ENCODE measurements around the gene DLGAP3.

Gene DLGAP3

DNA sequence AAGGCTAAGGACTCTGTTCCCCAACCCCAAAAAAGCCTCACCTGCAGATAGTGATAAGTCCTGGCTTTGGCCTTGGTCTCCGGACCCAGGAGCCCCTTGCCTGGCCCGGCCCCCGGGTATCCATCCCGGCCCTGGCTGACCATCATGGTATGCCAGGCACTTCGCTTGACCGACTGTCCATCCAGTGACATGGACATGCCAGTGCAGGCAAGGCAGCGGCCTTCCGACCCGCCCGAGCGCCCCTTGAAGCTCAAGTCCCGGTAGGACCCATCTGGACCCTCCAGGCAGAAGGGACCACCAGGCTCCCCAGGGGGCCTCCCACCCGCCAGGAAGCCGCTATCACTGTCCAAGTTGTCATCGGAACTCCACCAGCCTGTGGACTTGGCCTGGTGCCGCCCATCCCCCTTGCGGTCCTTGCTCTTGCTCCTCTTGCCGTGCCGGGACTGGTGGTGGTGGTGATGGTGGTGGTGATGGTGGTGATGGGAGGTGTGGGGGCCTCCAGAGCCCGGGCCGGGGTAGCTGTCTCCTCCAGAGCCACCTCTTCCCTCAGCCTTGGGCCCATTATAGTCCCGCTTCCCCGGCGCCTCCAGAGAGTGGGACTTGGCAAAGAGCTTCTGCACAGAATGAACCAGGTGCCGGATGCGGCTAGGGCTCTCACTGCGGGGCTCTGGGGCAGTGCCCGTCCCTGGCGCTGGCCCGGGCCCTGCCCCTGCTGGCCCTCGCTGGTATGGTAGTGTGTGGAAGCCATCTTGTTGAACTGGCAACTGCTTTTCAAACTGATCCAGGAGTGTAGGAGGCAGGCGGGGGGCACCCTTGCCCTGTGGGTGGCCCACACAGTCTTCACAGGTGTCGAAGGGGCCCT, 25.0 kb downstream of the DLGAP3 start:
- no peak for DNase-seq (ENCODE audit: low read depth in 2 of 2)

DNA sequence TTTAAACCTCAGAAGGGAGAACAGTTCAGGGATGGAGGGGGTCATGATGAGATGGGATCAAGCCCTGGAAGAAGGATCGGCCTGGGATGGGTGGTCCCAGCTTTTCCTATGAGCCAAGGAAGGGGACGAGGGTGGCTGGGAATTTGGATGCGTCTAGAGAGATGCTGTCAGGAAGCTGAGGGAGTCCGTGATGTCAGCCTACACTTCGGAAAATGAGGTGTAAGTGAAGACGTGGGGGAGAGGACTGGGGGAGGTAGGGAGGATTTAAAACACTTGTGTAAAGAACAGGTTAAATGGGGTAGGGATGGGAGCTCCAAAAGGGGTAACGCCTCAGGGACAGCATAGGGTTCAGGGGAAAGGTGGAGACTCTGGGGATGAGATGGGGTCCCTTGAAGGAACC, 27.5 kb downstream of the DLGAP3 start:
- no peak for DNase-seq (ENCODE audit: low read depth in 2 of 2)

DNA sequence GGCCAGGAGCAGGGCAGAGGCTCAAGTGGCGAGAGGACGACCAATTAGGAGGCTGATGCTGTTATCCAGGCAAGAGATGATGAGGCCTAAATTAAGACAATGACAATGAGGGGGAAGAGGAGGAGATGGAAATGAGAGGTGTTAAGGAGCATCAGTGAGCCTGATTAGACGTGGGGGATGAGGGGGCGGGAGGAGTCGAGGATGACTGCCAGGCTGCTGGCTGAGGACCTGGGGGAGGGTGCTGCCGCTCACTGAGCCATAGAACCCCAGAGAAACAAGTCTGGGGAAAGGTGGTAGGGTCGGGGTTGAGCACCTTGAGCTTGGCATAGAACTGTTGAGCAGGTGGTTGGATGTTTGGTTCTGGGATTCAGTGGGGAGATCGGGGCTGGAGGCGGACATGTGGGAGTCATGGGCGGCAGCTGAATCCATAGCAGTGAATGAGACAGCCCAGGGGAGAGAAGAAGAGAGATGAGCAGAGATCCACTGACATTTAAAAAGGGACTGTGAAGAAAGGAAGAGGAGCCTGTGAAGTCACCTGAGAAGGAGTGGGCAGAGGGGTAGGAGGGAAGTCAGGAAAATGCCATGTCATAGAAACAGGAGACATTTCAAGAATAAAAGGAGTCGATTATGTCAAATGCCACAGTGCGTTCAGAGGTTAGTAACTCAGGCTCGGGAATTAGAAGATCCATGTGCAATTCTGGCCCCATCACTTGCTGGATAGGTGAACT, 28.5 kb downstream of the DLGAP3 start:
- no peak for DNase-seq (ENCODE audit: low read depth in 2 of 2)

DNA sequence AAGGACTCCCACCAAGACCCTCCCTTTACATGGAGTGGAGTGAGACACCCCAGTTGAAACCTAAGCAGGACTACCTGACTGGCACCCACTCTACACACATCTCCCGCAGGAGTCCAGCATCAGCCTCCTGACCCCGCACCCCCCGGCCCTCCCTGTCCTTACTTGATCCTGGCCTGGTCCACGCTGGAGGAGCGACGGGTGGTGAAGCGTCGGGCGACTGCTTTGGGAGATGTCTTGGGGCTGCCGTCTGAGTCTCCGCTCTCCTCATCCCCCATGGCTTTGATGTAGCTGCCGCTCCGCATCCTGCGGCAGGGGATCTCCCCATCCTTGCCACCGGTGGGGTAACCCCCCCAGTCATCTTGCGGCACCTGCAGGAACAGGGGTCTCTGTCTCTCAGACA, 29.5 kb downstream of the DLGAP3 start:
- no peak for DNase-seq (ENCODE audit: low read depth in 2 of 2)

DNA sequence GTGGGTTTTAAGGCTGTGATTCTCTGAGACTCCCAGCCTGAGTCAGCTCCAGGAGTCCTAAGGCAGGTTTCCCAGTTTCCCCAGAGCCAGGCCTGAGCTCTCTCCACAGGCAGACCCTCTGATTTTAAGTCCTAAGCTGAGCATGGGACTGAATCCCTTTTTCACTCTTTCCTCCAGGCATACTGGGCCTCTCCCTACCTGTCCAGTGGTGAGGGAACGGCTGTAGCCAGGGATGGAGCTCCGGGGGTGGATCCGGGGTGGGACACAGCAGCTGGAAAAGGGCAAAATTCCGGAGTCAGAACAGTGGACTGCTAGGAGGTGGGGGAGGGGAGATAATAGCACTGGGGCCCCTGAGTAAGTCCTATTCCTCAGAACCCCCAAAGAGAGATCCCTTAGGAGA, 30.0 kb downstream of the DLGAP3 start:
- DNase-seq (ENCODE audit: low read depth in 2 of 2) = no peak

DNA sequence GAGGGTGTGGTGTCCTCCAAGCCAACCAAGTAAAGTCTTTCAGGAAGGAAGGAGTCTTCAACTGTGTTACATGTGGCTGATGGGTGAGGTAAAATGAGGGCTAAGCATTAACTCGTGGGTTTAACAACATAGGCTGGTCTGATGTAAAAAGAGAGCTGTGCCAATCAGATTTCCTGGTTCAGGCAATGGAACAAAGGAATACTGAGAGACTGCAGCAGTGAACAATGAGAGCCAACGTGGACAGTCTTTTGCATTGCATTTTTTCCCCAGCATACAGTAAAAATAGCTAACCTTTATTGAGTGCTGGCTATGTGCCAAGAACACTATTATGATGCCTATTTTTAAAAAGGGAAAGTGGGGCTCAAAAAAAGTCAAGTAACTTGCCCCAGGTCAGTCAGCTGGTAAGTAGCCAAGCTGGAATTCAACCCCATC, 31.1 kb downstream of the DLGAP3 start:
- no peak for DNase-seq (ENCODE audit: low read depth in 2 of 2)

DNA sequence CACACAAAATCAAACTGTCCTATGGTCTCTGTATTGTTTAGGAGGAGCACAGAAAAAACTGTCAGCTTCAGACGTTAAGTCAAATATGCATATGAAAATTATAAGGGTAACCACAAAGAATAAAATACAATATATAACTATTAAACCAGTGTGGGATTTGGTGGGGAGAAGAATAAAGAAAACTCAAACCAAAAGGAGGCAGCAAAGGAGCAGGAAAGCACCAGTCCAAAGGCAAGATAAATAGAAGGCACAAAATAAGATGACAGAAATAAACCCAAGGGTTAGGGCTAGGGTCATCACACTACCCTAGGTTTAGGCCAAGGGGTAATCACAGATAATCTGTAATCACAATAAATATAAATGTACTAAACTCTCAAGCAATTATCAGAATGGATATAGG, 32.8 kb downstream of the DLGAP3 start:
- DNase-seq (ENCODE audit: low read depth in 2 of 2) = no peak

DNA sequence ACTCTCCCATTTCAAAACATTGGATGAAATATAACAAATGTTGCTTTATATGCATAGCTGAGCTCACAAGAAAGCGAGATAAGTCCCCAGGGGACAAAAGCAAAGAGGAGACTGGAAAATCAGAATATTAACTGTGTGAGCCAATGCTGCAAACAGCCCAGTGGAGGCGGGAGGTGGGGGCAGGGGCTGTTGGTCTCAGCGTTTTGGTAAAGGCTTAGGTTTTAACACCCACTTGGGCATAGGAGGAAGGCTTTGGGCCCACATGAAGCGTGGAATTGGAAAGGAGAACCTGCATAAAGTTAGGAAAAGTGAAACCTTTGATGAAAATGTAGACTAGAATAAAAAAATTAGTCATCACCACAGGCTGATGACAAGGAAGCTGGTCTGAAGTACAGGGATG, 39.7 kb downstream of the DLGAP3 start:
- DNase-seq (ENCODE audit: low read depth in 2 of 2) = no peak

DNA sequence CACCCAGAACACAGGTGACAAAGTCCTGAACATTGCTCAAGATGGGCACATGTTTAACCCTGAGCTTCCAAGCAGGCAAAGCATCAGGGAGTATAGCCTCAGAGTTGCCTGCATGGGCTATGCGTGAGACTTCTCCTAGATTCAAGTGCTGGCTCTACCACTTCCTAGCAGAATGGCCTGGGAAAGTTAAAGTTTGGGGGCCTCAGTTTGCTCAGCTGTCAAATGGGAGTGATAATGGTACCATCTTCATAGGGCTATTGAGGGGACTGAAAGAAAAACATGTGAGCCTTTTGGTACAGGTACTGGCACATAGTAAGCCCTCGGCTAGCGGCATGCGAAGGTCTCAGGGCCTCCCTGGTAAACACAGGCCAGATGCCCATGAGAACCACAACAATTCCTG, 41.9 kb downstream of the DLGAP3 start:
- DNase-seq (ENCODE audit: low read depth in 2 of 2) = no peak

DNA sequence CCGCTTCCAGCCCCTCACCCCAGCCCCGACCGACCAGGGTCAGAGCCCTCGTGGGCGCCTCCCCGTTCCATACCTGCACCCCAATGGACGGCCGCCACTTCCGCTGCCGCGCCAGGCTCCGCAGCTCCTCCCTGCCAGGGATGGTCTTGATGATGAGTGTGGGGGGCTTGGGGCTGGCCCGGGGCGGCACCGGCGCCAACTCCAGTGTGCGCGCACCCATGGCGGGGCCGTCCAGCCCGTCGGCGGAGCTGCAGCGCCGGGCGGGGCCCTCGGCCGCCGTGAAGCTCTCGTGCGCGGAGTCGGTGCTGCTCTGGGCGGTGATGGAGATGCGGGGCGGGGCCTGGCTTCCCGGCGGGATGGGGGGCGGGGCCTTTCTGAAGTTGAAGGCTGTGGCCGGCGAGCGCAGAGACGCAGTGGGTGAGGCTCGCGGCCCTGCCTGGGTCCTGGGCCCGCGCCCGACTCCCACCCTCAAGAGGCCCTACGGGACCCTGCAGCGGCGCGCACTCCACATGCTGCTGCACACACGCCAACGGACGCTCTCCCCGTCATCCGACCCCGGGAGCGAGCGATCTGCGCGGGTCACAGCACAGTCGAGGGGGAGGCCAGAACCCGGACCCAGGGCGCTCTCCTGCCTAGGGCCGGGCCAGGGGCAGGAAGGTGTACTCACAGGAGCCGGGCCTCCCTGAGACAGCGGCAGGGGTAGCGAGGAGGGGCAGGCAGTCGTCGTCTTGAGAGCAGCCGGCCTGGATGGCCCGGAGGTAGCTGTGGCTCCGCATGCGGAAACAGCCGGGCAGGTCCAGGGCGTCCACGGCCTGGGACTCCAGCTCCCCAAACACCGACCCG, 43.8 kb downstream of the DLGAP3 start:
- DNase-seq (ENCODE audit: low read depth in 2 of 2) = peak; percentile 29 to 55

DNA sequence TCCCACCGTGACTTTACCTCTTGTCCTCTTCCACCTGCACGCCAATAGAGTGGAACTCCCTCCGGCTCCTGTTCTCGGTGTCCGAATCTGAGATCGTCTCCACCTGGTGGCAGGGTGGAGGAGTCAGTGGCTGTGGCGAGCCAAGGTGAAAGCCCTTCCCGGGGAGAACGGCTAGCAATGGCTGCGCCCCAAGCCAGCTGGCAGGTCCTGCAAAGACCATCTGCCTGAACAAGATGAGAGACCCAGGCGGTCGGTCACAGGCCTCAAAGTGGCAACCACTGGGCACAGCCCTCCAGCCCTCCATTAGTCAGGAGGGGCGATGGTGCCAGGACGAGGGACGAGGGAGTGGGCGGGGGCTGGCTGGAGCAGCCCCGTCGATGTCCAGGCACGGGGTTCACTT, 44.5 kb downstream of the DLGAP3 start:
- DNase-seq (ENCODE audit: low read depth in 2 of 2) = no peak

DNA sequence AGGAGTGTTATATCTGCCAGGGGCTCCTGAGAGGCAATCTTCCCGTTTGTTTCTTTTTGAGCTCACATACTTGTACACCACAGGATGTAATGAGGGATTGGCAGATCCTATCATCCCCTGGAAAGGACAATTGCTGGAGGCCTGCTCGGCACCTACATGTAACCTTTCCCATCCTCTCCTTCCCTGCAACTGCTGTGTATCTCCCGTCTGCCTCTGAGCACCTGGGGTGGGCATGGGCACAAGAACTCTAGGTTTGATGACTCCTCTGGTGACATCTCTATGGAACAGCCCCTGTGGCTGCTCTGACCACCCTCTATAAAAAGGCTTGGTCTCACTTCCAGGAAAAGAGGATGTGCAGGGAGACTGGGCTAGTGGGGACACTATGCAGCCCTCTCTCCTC, 44.9 kb downstream of the DLGAP3 start:
- DNase-seq (ENCODE audit: low read depth in 2 of 2) = no peak

DNA sequence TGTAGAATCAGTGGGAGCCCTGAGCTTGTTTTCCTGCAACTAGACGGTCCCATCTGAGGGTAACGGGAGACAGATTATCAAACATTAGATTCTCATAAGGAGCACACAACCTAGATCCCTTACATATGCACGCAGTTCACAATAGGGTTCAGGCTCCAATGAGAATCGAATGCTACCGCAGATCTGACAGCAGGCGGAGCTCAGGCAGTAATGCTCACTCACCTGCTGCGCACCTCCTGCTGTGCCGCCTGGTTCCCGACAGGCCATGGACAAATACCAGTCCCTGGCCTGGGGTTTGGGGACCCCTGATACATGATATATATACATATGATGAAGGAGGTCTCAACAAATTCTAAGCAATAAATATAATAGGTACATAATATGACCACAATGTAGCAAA, 50.2 kb downstream of the DLGAP3 start:
- no peak for DNase-seq (ENCODE audit: low read depth in 2 of 2)

DNA sequence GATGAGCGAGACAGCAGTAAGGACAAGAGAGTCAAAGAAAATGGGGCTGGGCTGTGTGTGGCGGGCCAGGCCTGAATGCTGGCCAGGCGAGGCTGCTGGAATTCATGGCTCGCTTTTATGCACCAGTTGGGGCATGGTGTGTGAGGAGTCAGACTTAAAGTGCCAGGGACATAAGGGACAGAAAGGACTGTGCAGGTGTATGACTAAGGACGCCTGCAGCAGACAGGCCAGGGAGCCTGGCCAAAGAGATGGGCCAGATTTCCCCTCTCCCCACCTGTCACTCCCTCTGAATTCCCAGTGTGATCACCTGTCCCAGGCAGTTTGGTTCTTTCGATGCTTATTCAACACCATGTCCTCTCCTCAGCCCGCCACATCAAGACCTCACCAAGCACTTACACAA, 53.0 kb downstream of the DLGAP3 start:
- no peak for DNase-seq (ENCODE audit: low read depth in 2 of 2)

DNA sequence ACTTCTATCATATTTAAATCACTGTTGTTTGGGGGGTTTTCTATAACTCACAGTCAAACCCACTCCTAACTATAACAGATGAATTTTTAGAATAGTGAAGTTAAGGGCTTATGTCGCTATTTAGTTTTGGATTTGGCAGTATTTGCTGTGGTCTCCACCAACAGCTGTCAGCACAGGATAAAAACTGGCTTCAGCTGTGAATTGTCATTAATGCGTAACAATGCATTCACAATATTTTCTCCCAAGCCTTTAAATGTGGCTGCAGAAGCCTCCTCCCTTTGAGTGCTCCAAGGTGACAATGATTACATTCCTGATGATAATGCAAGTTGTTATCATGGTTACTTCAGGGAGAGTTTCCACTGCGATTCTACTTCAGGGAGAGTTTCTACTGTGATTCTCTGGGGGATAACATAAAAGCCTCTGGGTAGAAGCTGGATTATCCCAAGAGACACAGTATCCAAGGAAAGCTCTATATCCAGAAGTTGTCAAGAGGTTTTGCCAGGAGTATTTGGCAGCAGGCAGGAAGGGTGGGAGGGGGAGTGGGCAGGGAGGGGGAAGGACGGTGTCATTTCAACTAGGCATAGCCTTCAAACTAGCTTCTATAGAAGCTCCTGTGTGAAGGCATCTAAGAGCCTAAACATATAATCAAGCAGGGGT, 55.0 kb downstream of the DLGAP3 start:
- no peak for DNase-seq (ENCODE audit: low read depth in 2 of 2)

DNA sequence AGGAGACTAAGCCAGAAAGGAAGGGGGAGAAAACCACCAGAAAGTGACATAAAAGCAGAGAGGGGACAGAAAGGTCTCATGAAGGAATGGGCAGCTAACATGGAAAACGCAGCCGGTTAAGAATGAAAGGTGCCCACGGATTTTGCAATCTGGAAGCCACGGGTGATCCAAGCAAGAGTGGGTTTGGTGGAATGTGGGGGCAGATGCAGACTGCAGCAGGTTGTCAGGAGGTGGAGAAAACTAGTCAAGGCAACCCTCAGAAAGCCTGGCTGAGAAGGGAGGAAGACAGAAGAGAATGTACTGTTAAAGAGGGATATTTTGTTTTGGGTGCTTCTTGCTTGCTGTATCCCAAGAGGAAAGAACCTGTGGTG, 57.3 kb downstream of the DLGAP3 start:
- no peak for DNase-seq (ENCODE audit: low read depth in 2 of 2)

DNA sequence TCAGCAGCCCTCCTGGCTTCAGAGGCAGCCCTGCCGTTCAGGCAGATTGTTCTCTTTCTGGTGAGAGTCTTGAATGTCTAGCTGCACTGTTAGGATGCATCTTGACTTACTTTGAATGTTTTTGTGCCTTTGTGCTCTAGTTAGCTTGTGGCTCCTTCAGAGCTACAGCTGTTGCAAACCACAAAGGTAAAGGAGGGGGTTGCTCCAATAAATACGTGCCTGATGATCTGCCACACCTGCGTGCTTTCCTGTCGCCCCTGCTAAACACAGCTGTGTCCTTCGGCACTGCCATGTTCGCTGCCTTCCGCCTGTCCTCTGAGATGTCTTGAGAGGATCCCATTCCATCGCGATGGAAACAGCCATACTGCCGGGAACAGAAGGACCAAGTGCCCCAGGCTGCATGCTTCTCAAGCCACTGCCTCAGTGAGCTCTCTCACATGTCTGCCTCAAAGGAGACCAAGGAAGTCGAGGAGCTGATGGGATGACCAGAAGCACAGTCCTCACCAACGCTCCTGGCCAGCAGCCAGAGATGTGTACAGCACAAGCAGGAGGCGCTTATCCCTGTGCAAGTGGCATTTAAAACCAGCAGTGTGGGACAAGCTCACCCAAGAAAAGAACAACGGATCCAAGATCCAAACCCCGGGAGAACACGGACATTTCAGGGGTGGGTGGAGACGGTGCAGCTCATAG, 57.9 kb downstream of the DLGAP3 start:
- DNase-seq (ENCODE audit: low read depth in 2 of 2) = no peak

DNA sequence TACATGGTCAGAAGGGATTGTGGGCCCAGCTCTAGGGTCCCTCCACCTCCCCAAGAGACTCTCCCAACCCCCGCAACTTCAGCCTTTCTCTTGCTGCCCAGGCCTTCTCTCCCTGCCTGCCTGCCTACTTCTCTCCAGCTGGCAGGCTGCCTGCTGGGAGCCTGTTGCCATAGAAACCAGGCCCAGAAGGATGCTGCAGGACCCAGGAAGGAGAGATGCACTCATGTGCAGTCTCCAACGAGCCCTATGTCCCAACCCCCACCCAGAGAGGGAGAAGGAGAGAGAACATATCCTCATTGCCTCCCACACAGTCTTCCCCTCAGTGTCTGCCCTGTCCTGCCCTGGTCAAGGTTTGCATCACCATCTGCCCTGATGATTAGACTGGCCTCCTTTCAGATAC, 59.1 kb downstream of the DLGAP3 start:
- DNase-seq (ENCODE audit: low read depth in 2 of 2) = no peak

DNA sequence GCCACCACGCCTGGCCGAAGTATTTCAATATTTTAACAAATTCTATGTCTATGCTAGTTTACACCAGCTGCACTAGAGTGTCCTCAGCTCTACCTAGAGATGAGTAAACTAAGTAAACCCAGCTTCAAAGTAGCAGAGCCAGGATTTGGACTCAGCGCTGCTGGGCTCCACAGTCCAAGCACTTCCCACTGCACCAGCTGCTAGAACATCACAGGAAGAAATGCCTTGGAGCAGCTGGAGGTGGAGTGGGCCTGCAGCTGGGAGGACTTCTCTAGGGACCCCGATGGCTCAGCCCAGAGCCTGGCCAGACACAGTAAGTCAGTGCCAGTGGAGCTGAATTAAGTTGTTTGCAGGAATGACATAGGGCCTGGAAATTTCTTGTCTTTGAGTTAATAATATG, 59.7 kb downstream of the DLGAP3 start:
- no peak for DNase-seq (ENCODE audit: low read depth in 2 of 2)

DNA sequence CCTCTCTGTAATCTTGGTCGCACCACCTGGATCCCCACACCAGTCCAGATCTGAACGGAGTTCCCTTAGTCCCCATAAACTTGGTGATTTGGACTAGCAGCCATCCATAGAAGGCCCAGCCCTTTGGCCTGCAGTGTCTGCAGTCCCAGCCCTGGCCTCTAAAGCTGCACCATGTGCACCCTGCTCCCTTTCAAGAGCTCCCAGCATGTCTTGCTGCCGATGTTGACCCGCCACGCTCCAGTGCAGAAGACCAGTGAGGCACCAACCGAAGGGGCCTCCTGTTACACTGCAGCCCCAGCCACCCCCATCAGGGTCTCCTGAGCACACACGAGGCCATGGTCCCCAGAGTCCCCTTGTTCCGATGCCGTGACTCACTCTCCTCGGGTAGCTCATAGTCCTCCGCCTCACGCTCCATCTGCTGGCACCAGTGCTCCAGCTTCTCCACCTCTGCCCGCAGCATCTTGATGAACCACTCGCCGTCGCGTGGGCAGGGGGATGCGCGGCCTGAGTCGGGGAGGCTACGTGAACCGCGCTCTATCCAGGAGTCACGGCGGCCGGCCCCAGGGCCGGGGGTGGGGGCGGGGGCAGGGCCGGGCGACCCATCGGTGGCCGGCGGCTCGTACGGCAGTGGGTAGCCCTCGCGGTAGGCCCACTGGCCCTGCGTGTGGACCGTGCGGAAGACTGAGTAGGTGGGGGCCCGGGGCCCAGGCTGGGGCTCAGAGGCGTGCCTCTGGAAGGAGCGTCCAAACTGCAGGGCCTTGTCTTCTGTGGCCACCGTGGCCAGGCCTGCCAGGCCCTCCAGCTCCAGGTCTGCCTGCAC, 61.0 kb downstream of the DLGAP3 start:
- no peak for DNase-seq (ENCODE audit: low read depth in 2 of 2)

Data from stimulated activated CD8-positive, alpha-beta memory T cell treated with anti-CD3 and anti-CD28 coated beads, Interleukin-15, amount 100 ng/mL, for 48 hours (primary cell).